HG03025 (cell line): Measurements from ENCODE around the gene TRABD2B.

Experiments used
- ATAC-seq: cut with Tn5 transposase; IDR thresholded peaks from one replicate; pipeline ENCODE4 v1.9.1; 2021; ENCODE audit warnings: mild to moderate bottlenecking, moderate library complexity; ENCODE audit not compliant: unreplicated experiment, low FRiP score

TRABD2B gene

GRCh38 chr1:47751193-47751592, 246.0 kb downstream of the TRABD2B start:
- no peak for ATAC-seq

GRCh38 chr1:47745715-47746609, 251.2 kb downstream of the TRABD2B start:
- no peak for ATAC-seq

GRCh38 chr1:47742890-47743760, 254.1 kb downstream of the TRABD2B start:
- no peak for ATAC-seq

GRCh38 chr1:47738560-47739182, 258.5 kb downstream of the TRABD2B start:
- ATAC-seq = no peak

GRCh38 chr1:47732489-47732888, 264.7 kb downstream of the TRABD2B start:
- no peak for ATAC-seq

- no peak for ATAC-seq
Observed at GRCh38 chr1:47731730-47732129, 265.5 kb downstream of the TRABD2B start.

- no peak for ATAC-seq
Observed at GRCh38 chr1:47729685-47730084, 267.5 kb downstream of the TRABD2B start.

GRCh38 chr1:47727697-47728085, 269.5 kb downstream of the TRABD2B start:
- ATAC-seq = no peak

GRCh38 chr1:47727051-47727696, 270.0 kb downstream of the TRABD2B start:
- ATAC-seq = no peak

- ATAC-seq = peak; percentile 73
Observed at GRCh38 chr1:47725992-47726855, 271.0 kb downstream of the TRABD2B start.

- ATAC-seq = no peak
Observed at GRCh38 chr1:47725511-47725991, 271.6 kb downstream of the TRABD2B start.

- no peak for ATAC-seq
Observed at GRCh38 chr1:47725000-47725473, 272.1 kb downstream of the TRABD2B start.

- no peak for ATAC-seq
Observed at GRCh38 chr1:47724432-47724999, 272.7 kb downstream of the TRABD2B start.

- no peak for ATAC-seq
Observed at GRCh38 chr1:47722909-47723580, 274.1 kb downstream of the TRABD2B start.

- ATAC-seq = no peak
Observed at GRCh38 chr1:47722101-47722500, 275.1 kb downstream of the TRABD2B start.

GRCh38 chr1:47720111-47720510, 277.1 kb downstream of the TRABD2B start:
- no peak for ATAC-seq

- no peak for ATAC-seq
Observed at GRCh38 chr1:47717341-47717740, 279.8 kb downstream of the TRABD2B start.
